ENCODE measurements around the gene OR13C8.

DNA sequence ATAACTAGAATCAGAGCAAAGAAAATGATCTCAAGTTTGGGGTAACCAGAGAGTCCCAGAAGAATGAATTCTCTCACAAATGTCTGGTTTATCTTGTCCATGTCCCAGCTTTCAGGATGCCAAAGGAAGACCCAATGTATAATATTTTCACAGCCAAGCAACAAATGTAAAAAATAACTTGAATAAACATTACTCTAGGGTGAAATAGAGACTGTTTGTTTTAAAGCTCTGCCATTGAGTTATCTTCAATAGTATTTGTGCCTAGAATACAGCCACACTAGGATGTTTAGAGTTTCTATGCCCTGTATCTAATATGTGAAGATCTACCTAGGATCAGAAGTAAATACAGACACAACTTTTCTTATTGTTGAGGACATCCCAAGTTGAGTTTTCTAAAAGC is 41.9 kb upstream of the OR13C8 start, which contains the start of gene OR13C4:
- TF ChIP-seq CTCF (IDR thresholded peaks at IDR 0.05; ENCODE audit: borderline replicate concordance, extremely low read depth, low read length, poor library complexity, severe bottlenecking), result no peak
- TF ChIP-seq EZH2 (IDR thresholded peaks at IDR 0.05; ENCODE audit: borderline replicate concordance, low read depth, low read length, severe bottlenecking), result no peak
